Keratinocyte (primary cell): ENCODE data around the gene TSHZ2. TPM values are rescaled to one million over a fixed set of nuclear protein-coding genes. Genes with fewer than 3 reads are reported as not detected.

Experiments used
- DNase-seq: peaks from one replicate; pipeline ENCODE4 v3.0.0-alpha.2; 2011; ENCODE audit warnings: low read depth, missing footprints, low spot score
- FAIRE-seq: peaks from 2 replicates; lab custom pipeline; 2011; peaks lifted over from hg19 to GRCh38; lab: Jason Lieb, UNC
- H2AFZ ChIP-seq: 2 replicates; pipeline ENCODE4 v1.6.0; 2012; ENCODE audit warnings: low read length, control low read depth, inconsistent platforms; ENCODE audit not compliant: control insufficient read depth
- H3K27ac ChIP-seq: 2 replicates; pipeline ENCODE4 v1.5.1; 2011; ENCODE audit warnings: low read length; ENCODE audit not compliant: control insufficient read depth, insufficient read depth
- H3K27me3 ChIP-seq: 3 replicates; pipeline ENCODE4 v1.6.0; 2011; ENCODE audit warnings: low read length; ENCODE audit not compliant: control insufficient read depth, insufficient read depth; ENCODE audit errors: extremely low read depth
- H3K36me3 ChIP-seq, 2 experiments: 2 replicates in 1 of 2; 3 replicates in 1 of 2; pipeline ENCODE4 v1.5.1; 2011; ENCODE audit warnings: low read length in 2 of 2, mild to moderate bottlenecking in 1 of 2; ENCODE audit not compliant: control insufficient read depth in 2 of 2, insufficient read depth in 2 of 2; ENCODE audit errors: extremely low read depth in 1 of 2
- H3K4me1 ChIP-seq: 3 replicates; pipeline ENCODE4 v1.5.1; 2011; ENCODE audit warnings: low read length; ENCODE audit not compliant: control insufficient read depth, insufficient read depth; ENCODE audit errors: extremely low read depth
- H3K4me2 ChIP-seq: 3 replicates; pipeline ENCODE4 v1.6.0; 2011; ENCODE audit warnings: low read depth, low read length; ENCODE audit not compliant: control insufficient read depth, insufficient read depth; ENCODE audit errors: extremely low read depth
- H3K4me3 ChIP-seq, 3 experiments: fragments of 200-600 bp in 1 of 3; sonication (generic) in 1 of 3; 2 replicates in 2 of 3; 3 replicates in 1 of 3; pipeline ENCODE4 v1.5.1; 2011 to 2016; ENCODE audit warnings: low read length in 3 of 3, mild to moderate bottlenecking in 3 of 3, control low read depth in 2 of 3, inconsistent platforms in 1 of 3, low read depth in 1 of 3, mixed read lengths in 1 of 3, mixed run types in 1 of 3, moderate library complexity in 1 of 3; ENCODE audit not compliant: control insufficient read depth in 2 of 3, insufficient read depth in 2 of 3; ENCODE audit errors: extremely low read depth in 1 of 3
- H3K79me2 ChIP-seq: 2 replicates; pipeline ENCODE4 v1.6.0; 2012; ENCODE audit warnings: low read length; ENCODE audit not compliant: control insufficient read depth, insufficient read depth
- H3K9ac ChIP-seq: 3 replicates; pipeline ENCODE4 v1.6.0; 2011; ENCODE audit warnings: low read length; ENCODE audit not compliant: control insufficient read depth, insufficient read depth; ENCODE audit errors: extremely low read depth
- H3K9me1 ChIP-seq: 3 replicates; pipeline ENCODE4 v1.6.0; 2011; ENCODE audit warnings: low read length; ENCODE audit not compliant: control insufficient read depth, insufficient read depth; ENCODE audit errors: extremely low read depth
- H3K9me3 ChIP-seq: 2 replicates; pipeline ENCODE4 v1.5.1; 2012; ENCODE audit warnings: low read depth, low read length; ENCODE audit not compliant: control insufficient read depth
- H4K20me1 ChIP-seq: 3 replicates; pipeline ENCODE4 v1.6.0; 2011; ENCODE audit warnings: low read length; ENCODE audit not compliant: control insufficient read depth, insufficient read depth; ENCODE audit errors: extremely low read depth
- CTCF ChIP-seq, 3 experiments: IDR thresholded peaks in 1 of 3; conservative IDR thresholded peaks in 1 of 3; optimal IDR thresholded peaks in 1 of 3; 2 replicates in 2 of 3; 3 replicates in 1 of 3; pipeline versions ENCODE3 to v1.5.1; 2011; ENCODE audit warnings: low read length in 3 of 3, mild to moderate bottlenecking in 3 of 3, moderate library complexity in 2 of 3, control low read depth in 1 of 3, inconsistent platforms in 1 of 3; ENCODE audit not compliant: insufficient read depth in 2 of 3; ENCODE audit errors: extremely low read depth in 1 of 3
- EZH2 ChIP-seq: IDR thresholded peaks from one replicate; pipeline ENCODE4 v1.6.1; 2012; ENCODE audit warnings: inconsistent platforms, mild to moderate bottlenecking, low read length, moderate library complexity
- dilution Hi-C: fragments of 300-500 bp; cut with MboI; formaldehyde crosslinking; loops from one replicate; pipeline ENCODE4 v1.7.0; 2020; ENCODE audit warnings: low sequenced_read_pairs; ENCODE audit not compliant: extremely low pct_ligation_motif_present
- polyA plus RNA-seq, 5 experiments: library from polyadenylated mRNA; depleted of rRNA in 3 of 5; stranded (reverse) in 3 of 5; stranded (forward) in 1 of 5; unstranded in 1 of 5; fragments of >200 nt; gene quantifications; 1 replicate in 1 of 5; 2 replicates in 3 of 5; 3 replicates in 1 of 5; pipeline versions ENCODE4 v1.2.1 to v1.2.3, GENCODE V29; 2011 to 2012; ENCODE audit warnings: missing spikeins in 2 of 5, low read depth in 1 of 5, low replicate concordance in 1 of 5

TSHZ2 gene
- polyA plus RNA-seq, 1 donor (not counting 4 experiments of a cell fraction or from before 2014, with no cell fraction given): 1.1 TPM

GRCh38 chr20:53319716-53320115, 347.6 kb downstream of the TSHZ2 start:
- H4K20me1 ChIP-seq: no peaks in the 10 kb centered on the region
- no peaks in the 10 kb centered on the region for H3K4me1 ChIP-seq
- no peak overlapping the region for H3K27ac ChIP-seq
- no peaks in the 10 kb centered on the region for H3K36me3 ChIP-seq
- DNase-seq (no peak), FAIRE-seq (no peak)
- no peak overlapping the region for H3K4me3 ChIP-seq
- H3K9ac ChIP-seq: no peak overlapping the region
- dilution Hi-C loops: no loop called here
- TF ChIP-seq EZH2: no peak
- TF ChIP-seq CTCF (optimal IDR thresholded peaks at IDR 0.05 in 1 of 3, IDR thresholded peaks at IDR 0.05 in 1 of 3, conservative IDR thresholded peaks at IDR 0.05 in 1 of 3; ENCODE audit: extremely low read depth in 1 of 3, insufficient read depth in 2 of 3, low read length in 3 of 3): no peak
- no peaks in the 10 kb centered on the region for H3K9me3 ChIP-seq
- H3K4me2 ChIP-seq: no peak overlapping the region
- H3K27me3 ChIP-seq: no peaks in the 10 kb centered on the region
- no peaks in the 10 kb centered on the region for H3K9me1 ChIP-seq
- no peak overlapping the region for H2AFZ ChIP-seq
- no peaks in the 10 kb centered on the region for H3K79me2 ChIP-seq

GRCh38 chr20:53320701-53321100, 348.5 kb downstream of the TSHZ2 start:
- Histone ChIP-seq H3K4me1 (no peaks in the 10 kb centered on the region), H4K20me1 (no peaks in the 10 kb centered on the region), H3K27ac (no peak overlapping the region), H3K79me2 (no peaks in the 10 kb centered on the region), H3K9me1 (no peaks in the 10 kb centered on the region), H3K9ac (no peak overlapping the region), H3K9me3 (no peaks in the 10 kb centered on the region), H3K4me3 (no peak overlapping the region), H3K36me3 (no peaks in the 10 kb centered on the region), H2AFZ (no peak overlapping the region), H3K4me2 (no peak overlapping the region), H3K27me3 (no peaks in the 10 kb centered on the region)
- DNase-seq (no peak), FAIRE-seq (no peak)
- TF ChIP-seq EZH2 (no peak), CTCF (optimal IDR thresholded peaks at IDR 0.05 in 1 of 3, IDR thresholded peaks at IDR 0.05 in 1 of 3, conservative IDR thresholded peaks at IDR 0.05 in 1 of 3; ENCODE audit: extremely low read depth in 1 of 3, insufficient read depth in 2 of 3, low read length in 3 of 3) (no peak)
- dilution Hi-C loops: no loop called here
